GM12892 (cell line): ENCODE data around the gene MYCBPAP.

Experiments used
- POLR2A ChIP-seq: IDR thresholded peaks from 2 replicates; pipeline ENCODE4 v1.6.1; 2011; ENCODE audit warnings: low read depth, low read length, control low read depth
- POLR2AphosphoS5 ChIP-seq: IDR thresholded peaks from 2 replicates; pipeline ENCODE4 v1.6.1; 2011; ENCODE audit warnings: low read depth, low read length, control low read depth
- TAF1 ChIP-seq: IDR thresholded peaks from 2 replicates; pipeline ENCODE4 v1.6.1; 2011; ENCODE audit warnings: low read depth, mild to moderate bottlenecking, control low read depth, low read length, borderline replicate concordance

- TF ChIP-seq TAF1, result no peak
- no peak for TF ChIP-seq POLR2AphosphoS5
- TF ChIP-seq POLR2A, result no peak
These were observed 13.3 kb downstream of the MYCBPAP start for GRCh38 chr17:50521514-50521913.
